Activated CD4-positive, alpha-beta T cell treated with anti-CD3 and anti-CD28 coated beads, Interleukin-2, Interleukin-6, amounts not matched to agents 100 ng/mL and 50 ng/mL, durations not matched to agents 16 hours and 8 hours (primary cell): ENCODE data around the gene TMEM59.

Experiments
- DNase-seq: peaks from one replicate; pipeline ENCODE4 v3.0.0-alpha.2; 2020

The TMEM59 gene

GRCh38 chr1:53979712-53980450 lies 73.1 kb downstream of the TMEM59 start:
- no peak for DNase-seq
